Brain pericyte (primary cell): ENCODE measurements around the gene UBR7.
"Not testable (repeated sequence)": the region's sequence is repeated elsewhere in the genome, so short reads cannot be mapped to it uniquely, and the experiment has no call there.

Experiments
- DNase-seq: peaks from one replicate; pipeline ENCODE4 v3.0.0-alpha.2; 2012; ENCODE audit warnings: low read depth, low spot score

UBR7 gene

DNA sequence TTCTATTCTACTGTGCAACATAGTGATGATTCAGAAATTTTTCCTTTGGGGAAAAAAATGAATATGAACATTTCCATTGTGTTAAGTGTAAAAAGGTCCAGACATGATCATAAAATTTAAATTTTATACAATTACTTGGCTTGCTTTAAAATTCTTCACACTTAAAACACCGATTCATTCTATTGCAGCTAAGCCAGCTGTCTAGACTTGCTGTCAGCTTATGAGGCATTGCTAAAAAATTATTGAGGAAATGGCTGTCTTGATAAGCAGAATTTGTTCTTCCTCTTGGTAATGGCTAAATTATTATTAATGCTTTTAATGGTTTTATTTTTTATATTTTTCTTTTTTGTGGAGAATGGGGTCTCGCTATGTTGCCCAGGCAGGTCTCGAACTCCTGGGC is 20.1 kb upstream of the UBR7 start:
- DNase-seq = no peak

DNA sequence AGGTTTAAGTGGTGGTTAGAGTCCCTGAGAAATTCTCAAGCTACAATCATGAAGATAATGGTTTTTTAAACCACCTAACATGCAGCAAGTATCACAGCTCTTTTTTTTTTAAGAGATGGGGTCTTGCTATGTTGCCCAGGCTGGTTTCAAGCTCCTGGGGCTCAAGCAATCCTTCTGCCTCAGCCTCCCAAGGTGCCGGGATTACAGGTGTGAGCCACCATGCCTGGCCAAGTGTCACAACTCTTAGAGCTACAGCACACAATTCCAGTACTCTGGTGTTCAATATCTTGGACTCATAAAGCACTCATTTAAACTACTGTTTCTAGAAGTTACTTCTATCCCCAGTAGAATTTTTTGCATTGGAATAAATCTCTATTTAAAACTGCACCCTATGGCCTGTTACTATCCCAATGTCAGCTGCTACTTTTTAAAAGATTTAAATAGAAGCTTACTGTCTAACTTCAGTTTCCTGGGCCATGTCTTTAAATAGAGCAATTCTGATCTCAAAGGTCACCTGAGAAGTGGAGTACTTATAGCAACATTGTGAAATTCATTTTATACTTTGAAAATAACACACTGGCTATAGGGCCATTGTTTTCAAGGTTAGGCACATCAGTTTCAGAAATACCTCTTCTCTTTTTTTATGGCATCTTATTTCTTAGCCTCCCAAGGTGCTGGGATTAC is 11.6 kb upstream of the UBR7 start:
- no peak for DNase-seq

DNA sequence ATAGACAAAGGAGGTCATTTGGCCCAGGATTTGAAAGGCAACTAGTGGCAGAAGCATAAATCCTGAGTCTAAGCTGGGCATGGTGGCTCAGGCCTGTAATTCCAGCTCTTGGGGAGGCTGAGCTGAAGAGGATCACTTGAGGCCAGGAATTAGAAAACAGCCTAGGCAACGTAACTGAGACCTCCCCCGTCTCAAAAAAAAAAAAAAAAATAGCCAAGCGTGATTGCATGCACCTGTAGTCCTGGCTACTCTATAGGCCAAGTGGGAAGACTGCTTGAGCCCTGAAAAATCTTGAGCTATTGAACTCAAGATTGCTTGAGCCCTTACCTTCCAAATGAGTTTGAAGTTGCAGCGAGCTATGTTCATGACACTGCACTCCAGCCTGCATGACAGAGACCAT is 8.0 kb upstream of the UBR7 start:
- no peak for DNase-seq

DNA sequence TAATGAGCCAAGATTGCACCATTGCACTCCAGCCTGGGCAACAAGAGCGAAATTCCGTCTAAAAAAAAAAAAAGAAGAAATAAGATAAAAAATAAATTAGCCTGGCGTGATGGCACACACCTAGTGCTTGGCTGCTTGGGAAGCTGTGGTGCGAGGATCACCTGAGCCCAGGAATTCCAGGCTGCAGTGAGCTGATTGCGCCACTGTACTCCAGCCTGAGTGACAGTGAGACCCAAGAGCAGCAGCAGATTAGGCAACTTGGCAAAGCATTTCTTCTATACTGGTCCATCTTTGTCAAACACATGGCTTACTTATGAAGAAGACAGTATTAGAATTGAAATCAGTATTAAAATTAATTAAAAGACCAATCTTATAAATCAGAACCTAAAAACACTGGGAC is 6.5 kb upstream of the UBR7 start:
- no peak for DNase-seq

DNA sequence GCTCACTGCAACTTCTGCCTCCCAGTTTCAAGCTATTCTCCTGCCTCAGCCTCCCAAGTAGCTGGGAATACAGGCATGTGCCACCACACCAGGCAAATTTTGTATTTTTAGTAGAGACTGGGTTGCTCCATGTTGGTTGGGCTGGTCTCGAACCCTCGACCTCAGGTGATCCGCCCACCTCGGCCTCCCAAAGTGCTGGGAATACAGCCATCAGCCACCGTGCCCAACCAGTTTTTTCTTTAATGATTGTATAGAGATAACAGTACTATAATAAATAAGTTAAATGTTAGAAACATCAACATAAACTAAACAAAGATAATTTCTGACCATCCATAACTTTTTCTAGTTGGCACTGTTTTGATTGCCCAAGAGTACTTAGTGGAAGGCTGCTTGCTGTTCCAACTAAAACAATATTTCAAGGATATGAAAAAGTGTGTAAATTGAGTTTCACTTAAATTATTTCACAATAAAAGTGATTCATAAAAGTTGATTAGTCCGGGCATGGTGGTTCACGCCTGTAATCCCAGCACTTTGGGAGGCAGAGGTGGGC is 5.8 kb upstream of the UBR7 start:
- no peak for DNase-seq

DNA sequence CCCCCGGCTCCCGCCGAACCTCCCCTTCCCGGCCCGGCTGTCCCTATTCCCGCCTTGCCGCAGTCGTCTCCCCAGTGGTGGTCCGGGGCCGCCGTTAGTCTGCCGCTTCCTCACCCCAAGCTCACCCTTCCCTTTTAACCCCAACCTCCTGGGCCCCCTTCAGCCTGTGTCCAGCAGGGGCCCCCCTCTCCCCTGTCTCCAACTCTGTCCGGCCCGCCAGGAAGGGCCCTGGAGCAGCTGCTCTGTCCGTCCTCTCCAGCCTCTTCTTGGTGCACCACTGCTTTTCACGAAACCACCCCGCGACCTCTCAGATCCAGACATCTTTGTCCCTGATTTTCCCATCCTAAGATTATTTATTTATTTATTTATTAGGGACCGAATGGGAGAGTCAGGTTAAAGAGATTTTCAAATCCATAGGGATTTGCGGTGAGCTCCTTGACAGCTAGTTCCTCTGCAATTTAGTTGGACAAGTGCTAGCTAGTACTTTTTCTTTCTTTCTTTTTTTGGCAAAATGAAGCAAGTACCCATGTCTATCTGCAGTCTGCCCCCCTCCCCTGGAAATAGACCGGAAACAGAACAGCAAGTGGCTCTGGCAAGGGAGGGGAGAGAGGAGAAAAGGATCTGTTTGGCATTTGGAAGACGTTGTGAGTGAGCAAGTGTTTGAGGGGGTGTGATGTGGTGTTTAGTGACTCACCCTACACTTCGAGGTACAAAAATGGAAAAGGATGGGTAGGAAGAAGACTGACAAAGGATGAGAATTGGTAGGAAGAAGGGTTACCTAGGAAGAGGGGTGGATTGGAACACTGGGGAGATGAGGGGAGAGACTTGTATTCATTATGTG is 632 bp downstream of the UBR7 start:
- no peak for DNase-seq

DNA sequence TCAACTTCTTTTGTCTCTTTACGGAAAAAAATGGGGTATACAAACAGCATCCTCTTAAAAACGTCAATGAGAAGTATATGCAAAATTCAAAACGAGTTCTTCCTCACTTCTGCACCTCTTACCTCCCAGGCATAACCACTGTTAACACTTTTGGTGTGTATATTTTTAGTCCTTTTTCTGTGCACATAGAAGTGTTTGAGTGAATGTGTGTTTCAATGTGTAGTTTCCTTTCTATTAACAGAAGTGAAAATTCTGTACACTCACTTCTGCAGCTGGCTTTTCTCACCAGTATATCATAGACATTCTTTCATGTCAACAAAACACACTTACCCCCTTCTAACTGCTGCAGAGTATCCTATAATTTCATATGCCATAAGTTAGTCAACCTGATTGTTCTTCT is 5.4 kb downstream of the UBR7 start:
- no peak for DNase-seq

DNA sequence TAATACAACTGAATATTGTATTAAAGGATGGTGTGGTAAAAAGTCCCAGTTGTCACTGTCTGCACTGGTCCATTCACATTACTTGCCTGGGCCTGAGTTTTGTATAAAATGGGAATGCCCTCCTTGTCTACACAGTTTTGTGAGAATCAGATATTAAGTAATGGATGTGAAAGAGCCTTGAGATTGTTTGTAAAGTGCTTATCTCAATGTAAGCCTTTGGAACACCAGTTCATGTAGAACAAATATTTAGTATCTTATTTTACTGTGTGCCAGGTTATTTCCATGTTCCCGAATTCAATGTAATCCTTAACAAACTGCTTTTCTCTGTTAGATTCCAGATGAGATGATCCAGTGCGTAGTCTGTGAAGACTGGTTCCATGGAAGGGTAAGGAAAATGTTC is 7.5 kb downstream of the UBR7 start:
- DNase-seq = no peak

DNA sequence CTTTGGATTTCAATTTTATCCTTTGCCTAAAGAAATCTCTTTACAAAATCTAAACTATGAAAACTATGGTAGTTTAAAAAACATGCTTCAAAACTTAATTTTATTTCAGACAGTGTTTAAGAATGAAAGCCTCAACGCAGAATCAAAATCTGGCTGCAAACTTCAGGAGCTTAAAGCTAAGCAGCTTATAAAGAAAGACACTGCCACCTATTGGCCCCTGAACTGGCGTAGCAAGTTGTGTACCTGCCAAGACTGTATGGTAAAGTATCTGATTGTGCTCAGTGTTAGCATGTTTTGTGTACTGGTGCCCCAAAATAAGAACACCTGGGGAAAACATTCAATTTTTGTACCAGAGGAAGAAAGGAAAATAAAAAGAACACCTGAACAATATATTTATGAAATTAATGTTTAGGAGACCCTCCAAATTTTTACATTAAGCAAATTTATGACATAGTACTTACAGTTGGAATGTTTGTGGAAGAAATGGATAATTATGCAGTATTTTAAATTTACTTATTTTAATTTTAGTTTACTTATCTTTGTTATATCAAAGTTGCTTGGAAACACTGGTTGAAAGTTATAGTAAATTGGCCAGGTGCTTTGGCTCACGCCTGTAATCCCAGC is 12.2 kb downstream of the UBR7 start:
- no peak for DNase-seq

DNA sequence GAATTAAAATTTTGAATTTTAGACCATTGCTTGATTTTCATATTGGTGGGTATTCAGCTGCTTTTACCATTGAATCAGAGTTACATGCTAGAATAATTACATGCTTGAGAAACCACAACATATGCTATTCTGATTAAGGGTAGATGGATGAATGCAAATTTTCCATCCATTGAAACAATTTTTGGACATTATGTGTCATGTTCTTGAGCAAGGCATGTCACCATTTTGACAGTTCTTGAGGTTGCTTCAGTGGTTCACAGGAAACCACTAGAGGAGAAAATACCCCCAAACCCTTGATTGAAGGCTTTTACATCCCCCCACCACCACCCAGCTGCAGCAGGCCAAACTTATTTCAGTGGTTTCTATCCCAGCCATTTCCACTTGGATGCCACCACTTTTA is 13.5 kb downstream of the UBR7 start:
- no peak for DNase-seq

DNA sequence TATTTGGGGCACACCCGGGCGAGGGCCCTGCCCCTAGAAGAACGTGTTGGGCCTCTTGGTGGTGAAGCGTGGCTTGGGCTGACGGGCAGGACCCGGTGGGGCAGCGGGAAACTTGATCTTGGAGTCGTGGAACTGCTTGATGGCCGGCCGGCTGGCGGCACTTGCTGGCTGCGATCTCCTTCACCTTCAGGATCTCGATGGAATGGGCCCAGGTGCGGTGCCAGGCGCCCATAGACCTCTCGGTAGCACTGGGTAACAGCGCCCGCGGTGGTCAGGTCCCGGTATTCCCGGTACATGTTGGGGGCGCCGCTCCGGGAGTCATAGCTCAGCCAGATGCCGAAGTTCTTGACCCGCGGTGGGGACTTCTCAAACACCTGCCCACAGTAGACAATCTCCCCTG is 16.5 kb downstream of the UBR7 start:
- DNase-seq = no peak

DNA sequence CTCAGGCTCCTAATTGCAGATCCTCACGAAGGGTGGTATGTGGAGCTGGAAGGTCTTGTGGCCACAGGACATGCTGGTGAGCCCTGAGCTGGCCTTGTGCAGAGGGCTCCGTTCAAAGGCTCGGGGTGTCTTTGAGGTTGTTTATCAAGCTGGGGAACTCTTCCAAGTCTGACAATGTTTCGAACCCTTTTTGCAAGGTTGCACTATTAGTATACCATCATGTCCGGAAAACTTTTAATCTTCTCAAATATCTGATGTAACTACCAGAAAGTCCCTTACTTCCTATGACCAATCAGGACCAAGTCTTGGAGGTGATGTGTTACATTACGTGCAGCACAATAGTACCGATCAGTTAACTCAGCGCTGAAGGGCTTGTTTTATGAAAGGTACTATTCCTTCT is 21.5 kb downstream of the UBR7 start:
- no peak for DNase-seq

DNA sequence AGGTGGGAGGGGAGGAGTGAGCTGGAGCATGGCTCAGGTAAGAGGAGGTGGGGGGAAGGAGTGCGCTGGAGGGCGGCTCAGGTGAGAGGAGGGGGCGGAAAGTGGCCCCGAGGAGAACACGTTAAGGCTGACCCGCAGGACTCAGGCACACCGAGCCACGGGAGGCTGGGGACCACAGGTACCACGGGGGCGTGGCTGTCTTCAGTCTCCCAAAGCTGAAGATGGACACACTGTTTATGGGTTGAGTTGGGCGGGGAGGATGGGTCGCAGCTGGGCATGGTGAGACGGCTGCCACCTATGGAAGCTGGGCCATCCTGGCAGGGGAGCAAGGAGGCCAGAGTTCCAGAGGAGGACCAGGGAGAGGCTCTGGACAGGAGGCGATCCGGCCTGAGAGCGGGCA is 23.5 kb downstream of the UBR7 start:
- no peak for DNase-seq

DNA sequence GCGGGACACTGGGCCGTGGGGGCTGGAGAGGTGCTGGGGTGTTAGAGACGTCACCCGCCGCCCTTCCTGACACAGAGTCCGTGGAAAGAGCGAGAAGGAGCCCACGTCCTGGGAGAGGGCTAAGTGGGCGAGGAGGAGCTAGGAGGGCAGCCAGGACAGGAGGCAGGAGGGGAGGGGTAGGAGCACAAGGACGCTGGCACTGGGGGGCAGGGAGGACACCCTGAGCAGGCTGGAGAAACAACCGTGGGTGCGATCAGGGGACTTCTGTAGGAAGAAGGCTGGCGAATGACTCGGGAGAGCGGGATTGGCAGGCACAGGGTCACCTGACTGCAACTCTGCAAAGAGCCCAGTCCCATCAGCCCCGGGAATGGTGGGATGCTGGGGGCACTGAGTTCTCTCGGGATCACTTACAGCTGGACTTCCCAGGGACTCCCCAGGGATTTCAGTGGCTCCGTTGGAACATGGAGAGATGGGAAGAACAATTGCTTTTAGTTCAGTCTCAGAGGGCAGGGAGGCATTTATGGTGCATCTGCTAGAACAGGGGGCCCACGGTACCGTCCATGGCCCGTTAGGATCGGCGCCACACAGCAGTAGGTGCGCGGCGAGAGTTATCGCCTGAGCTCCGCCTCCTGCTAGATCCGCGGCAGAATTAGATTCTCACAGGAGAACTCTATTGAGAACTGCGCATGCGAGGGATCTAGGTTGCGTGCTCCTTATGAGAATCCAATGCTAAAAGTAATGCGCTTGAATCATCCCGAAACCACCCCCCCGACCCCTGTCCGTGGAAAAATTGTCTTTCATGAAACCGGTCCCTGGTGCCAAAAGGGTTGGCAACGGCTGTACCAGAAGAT is 24.3 kb downstream of the UBR7 start:
- DNase-seq = no peak

DNA sequence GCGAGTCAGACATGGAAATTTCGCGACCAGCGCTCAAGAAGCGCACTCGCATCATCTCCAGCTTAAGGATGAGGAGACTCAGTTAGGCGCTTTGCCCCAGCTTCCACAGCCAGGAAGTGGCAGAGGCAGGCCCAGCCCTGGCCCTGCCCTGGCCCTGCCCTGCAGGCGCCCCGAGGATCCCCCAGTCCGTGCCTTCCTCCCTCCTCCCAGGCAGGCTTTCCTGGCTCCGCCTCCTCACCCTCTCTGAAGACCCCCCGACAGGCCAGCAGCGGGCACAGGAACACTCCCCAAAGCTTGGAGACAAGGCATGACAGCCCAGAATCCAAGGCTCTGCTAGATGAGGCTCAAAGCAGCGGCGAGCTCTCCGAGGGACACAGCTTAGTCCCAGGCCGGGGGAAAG is 25.1 kb downstream of the UBR7 start:
- DNase-seq = no peak

DNA sequence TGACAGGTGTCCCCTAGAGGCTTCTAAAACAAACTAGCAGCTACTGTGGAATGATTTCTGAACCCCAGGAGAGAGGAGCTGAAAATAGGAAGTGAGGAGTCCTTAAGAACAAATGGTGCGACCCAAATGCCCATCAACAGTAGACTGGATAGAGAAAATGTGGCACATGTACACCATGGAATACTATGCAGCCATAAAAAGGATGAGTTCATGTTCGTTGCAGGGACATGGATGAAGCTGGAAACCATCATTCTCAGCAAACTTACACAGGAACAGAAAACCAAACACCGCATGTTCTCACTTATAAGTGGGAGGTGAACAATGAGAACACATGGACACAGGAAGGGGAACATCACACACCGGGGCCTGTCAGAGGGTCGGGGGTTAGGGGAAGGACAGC is 26.0 kb downstream of the UBR7 start:
- DNase-seq = not testable (repeated sequence)

DNA sequence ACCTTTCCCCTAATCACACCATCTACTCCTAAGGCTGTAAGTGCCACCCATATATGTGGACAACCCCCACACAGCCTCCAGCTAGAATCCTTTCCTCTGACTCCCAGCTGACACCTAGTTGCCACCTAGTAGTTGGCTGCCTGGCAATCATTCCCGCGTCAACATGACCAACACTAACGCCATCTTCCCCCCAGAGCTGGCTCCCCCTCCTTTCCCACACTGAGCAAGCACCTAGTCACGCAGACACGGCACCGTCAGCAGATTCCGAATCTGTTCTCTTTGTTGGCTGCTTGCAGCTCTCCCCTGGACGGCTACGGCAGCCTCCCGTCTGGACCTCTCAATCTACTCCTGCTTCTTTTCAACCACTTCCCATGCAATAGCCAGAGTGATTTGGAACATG is 27.7 kb downstream of the UBR7 start:
- DNase-seq = no peak

DNA sequence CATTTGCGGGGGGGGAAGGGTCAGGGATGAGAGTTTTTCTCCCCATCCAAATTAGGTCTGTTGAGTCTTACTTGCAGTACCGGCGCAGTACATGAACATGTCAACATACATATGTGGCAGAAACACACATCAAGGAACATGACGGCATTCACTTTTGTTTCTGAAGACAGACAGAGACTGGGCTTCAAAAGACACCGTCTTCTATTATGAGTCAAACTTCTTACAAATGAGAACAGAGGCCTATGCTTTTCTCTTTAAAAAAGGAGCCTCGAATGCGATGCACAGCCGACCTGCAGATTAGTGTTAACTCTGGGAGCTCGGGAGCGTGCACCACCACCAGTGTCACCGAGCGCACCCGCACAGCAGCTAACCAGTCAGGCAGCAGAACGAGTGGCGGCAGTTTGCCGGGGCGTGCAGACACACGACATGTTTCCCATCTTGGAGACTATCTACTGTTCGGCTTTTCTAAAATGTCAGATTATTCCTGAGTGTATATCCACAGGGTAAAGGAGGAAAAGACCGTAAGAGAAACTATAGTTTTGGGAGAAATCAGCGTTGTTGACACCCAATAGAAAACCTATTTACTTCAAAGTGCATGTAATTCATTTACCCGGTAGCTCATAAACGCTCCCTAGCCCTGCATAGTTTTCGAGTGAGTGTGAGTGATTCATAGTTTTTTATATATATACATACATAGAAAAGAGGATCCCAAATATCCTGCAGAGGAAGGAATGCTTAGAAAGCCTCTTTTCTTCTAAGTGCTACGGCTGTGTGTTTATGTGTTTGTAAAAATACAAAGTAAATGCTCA is 33.0 kb downstream of the UBR7 start:
- DNase-seq = no peak

DNA sequence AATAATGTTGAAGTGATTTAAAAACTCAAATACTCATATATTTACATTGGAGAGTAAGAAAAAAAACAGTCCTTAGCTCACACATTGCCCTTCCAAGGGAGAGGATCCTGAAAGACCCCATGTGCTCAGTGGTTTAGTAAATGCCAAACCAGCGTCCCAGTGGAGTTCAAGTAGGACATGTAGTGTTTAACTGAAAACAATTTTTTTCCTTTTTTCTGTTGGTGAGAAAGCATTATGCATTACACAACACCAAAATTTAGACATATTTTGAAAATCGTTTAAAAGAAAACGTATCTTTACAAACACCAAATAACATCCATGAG is 33.6 kb downstream of the UBR7 start:
- no peak for DNase-seq

DNA sequence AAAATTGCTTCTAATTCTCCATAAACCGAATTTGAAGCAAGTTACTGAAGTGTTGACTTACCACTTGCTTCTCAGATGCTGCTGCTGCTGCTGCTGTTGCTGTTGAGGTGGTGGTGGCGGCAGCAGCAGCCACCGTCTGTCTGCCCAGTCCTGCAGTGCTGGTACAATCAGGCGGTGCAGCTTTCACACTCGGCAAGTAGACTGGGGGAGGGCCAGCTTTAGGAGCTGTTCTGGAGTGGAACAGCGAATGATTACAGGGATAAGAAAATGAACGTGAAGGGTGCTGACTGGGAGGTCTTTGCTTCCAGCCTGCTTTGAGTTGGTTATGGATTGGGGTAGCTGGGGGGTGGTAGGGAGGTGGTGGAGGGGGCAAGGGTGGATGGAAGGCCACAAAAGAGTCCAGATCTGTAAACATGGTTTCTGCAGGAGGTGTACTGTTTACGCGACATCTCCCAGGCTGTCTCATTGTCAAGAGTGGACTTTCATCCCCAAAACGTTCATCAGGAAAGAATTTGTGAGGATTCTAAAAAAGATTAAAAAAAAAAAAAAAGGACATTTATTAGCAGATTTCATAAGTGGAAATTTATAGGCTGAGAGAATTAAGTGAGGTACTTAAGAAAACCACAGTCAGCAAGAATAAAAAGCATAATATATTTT is 38.8 kb downstream of the UBR7 start:
- DNase-seq = no peak

DNA sequence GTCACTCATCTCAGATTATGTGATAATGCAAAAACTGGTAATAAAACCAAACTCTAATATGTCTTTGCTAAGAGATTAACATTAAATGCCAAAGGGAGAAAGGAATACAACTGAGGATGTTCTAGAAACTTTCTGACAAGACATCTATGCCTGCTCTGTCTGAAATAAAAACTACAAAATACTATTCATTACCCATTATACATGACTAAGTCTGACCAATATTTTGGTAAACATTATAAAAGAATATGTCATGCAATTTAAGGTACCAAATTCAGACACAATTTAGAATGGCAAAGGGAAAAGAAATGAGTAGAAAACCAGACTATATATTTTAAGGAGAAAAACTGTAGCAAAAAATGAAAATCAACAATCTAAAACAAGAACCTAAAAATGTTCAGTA is 39.5 kb downstream of the UBR7 start:
- DNase-seq = no peak
